ENCODE measurements around the gene KIDINS220.

DNA sequence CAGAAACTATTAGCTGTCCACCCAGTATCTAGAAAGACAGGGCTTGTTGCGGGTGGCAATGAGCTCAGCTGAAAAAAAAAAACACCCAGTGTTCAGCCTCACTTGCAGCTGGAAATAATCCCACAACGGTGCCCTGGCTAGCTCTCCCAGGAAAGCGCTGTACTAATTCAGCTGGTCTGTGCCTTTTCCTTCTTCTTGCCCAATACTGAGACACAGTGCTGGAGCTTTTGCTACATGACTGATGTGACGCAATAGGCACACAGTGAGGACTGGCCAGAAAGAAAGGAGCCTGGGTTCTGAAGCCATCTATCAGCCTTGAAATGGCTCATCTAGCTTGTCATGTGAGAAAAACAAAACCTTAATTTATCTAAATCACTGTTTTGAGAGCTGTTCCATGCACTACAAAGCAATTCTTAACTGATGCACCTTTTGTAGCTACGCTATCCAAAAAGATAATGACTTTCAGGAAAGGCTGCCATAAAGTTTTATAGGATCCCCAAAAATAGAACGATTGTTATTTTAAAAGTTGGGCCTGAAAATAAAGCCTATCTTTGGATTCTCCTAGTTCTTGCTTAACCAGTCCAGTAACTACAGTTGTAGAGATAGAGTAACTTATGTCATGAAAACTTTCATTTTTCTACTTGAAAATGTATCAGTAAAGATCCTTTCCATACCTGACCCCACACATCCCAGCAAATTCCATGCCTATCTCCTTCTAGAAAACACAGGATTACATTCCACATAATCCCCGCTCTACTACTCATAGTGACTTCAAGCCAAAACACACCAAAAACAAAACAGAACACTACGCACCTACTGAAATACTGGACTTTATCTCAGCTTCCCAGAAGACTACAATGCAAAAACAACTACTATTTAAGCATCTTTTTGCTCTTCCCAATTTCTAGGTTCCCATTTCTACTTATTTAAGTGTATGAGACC lies 15.9 kb downstream of the KIDINS220 start:
- TF ChIP-seq, protein P1, sequence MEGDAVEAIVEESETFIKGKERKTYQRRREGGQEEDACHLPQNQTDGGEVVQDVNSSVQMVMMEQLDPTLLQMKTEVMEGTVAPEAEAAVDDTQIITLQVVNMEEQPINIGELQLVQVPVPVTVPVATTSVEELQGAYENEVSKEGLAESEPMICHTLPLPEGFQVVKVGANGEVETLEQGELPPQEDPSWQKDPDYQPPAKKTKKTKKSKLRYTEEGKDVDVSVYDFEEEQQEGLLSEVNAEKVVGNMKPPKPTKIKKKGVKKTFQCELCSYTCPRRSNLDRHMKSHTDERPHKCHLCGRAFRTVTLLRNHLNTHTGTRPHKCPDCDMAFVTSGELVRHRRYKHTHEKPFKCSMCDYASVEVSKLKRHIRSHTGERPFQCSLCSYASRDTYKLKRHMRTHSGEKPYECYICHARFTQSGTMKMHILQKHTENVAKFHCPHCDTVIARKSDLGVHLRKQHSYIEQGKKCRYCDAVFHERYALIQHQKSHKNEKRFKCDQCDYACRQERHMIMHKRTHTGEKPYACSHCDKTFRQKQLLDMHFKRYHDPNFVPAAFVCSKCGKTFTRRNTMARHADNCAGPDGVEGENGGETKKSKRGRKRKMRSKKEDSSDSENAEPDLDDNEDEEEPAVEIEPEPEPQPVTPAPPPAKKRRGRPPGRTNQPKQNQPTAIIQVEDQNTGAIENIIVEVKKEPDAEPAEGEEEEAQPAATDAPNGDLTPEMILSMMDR (conservative IDR thresholded peaks at IDR 0.05 in 1 of 2, IDR thresholded peaks at IDR 0.05 in 1 of 2; ENCODE audit: extremely low read depth in 1 of 2, insufficient read depth in 1 of 2, low read depth in 1 of 2, low read length in 2 of 2): no peak
- no peak for TF ChIP-seq EZH2 (IDR thresholded peaks at IDR 0.05; ENCODE audit: borderline replicate concordance, low read length)
